ENCODE results near the gene HLA-DPA1. TPM values are rescaled to one million over a fixed set of nuclear protein-coding genes. Genes with fewer than 3 reads are reported as not detected.

The HLA-DPA1 gene
- total and polyA plus RNA-seq, 10 of the 15 experiments (the other 5 are each of a cell fraction or from before 2014, with no cell fraction given), result 508 to 1,640 (median 829) TPM

GRCh38 chr6:33072508-33073100 lies 845 bp downstream of the HLA-DPA1 start (continued):
- TF ChIP-seq MEF2A (IDR thresholded peaks at IDR 0.05; ENCODE audit: insufficient read depth, low read depth, low read length), result no peak
- TF ChIP-seq POLR2AphosphoS2 (IDR thresholded peaks at IDR 0.05; ENCODE audit: low read depth, low read length), result no peak
- TF ChIP-seq PAX5 (IDR thresholded peaks at IDR 0.05; ENCODE audit: borderline replicate concordance, low read depth, low read length), result no peak
- TF ChIP-seq CHD2 (IDR thresholded peaks at IDR 0.05; ENCODE audit: borderline replicate concordance, low read depth, low read length), result no peak
- TF ChIP-seq WRNIP1 (IDR thresholded peaks at IDR 0.05; ENCODE audit: borderline replicate concordance, low read depth, low read length), result 0 out of 2 replicates have a peak, but pooled peaks have one; percentile 25
- no peak for TF ChIP-seq NFIC (IDR thresholded peaks at IDR 0.05; ENCODE audit: low read depth, low read length)
- no peak for TF ChIP-seq SMARCA5 (IDR thresholded peaks at IDR 0.05)
- TF ChIP-seq MYC (IDR thresholded peaks at IDR 0.05; ENCODE audit: insufficient read depth, insufficient read length, insufficient replicate concordance, low read length, severe bottlenecking), result no peak
- TF ChIP-seq ZBTB40 (IDR thresholded peaks at IDR 0.05; ENCODE audit: borderline replicate concordance), result no peak
- TF ChIP-seq E2F4 (IDR thresholded peaks at IDR 0.05; ENCODE audit: low read depth, low read length), result no peak
- TF ChIP-seq ZNF274 (IDR thresholded peaks at IDR 0.05; ENCODE audit: insufficient read depth, insufficient read length), result no peak
- no peak; the same call in 1 of the 2 replicates for TF ChIP-seq MLLT1 (IDR thresholded peaks at IDR 0.05)
- TF ChIP-seq E2F8 (IDR thresholded peaks at IDR 0.05; ENCODE audit: low read depth, partially characterized antibody), result no peak
- no peak for TF ChIP-seq ZBTB33 (IDR thresholded peaks at IDR 0.05)
- TF ChIP-seq CREB1 (IDR thresholded peaks at IDR 0.05; ENCODE audit: low read depth), result no peak; the same call in 1 of the 2 replicates
- TF ChIP-seq ZNF384 (IDR thresholded peaks at IDR 0.05; ENCODE audit: borderline replicate concordance, low read depth, low read length), result no peak
- TF ChIP-seq RUNX3 (IDR thresholded peaks at IDR 0.05; ENCODE audit: low read length), result no peak
- TF ChIP-seq SRF (IDR thresholded peaks at IDR 0.05; ENCODE audit: low read depth in 2 of 2, low read length in 2 of 2), result no peak
- no peak for TF ChIP-seq BCL11A (IDR thresholded peaks at IDR 0.05; ENCODE audit: low read depth, low read length)

Measured in GM12878 (cell line).